HFFc6 (cell line): Measurements from ENCODE around the gene GATA5. TPM values are rescaled to one million over a fixed set of nuclear protein-coding genes. Genes with fewer than 3 reads are reported as not detected.

ENCODE experiments used
- DNase-seq: peaks from one replicate; pipeline ENCODE4 v3.0.0-alpha.2; 2018
- H3K27ac Mint-ChIP-seq: 2 replicates; pipeline ENCODE4 v1.8.0; 2020; ENCODE audit warnings: mild to moderate bottlenecking, mixed read lengths
- H3K27me3 Mint-ChIP-seq: 2 replicates; pipeline ENCODE4 v1.8.0; 2021; ENCODE audit warnings: mild to moderate bottlenecking, moderate library complexity, mixed read lengths; ENCODE audit not compliant: insufficient read depth
- H3K36me3 Mint-ChIP-seq: 2 replicates; pipeline ENCODE4 v1.8.0; 2021; ENCODE audit warnings: low read depth, mixed read lengths
- H3K4me1 Mint-ChIP-seq: 2 replicates; pipeline ENCODE4 v1.8.0; 2020; ENCODE audit warnings: low read depth, mixed read lengths
- H3K4me3 Mint-ChIP-seq: 2 replicates; pipeline ENCODE4 v1.8.0; 2020; ENCODE audit warnings: mild to moderate bottlenecking, moderate library complexity, mixed read lengths
- H3K9me3 Mint-ChIP-seq: 2 replicates; pipeline ENCODE4 v1.8.0; 2020; ENCODE audit warnings: mild to moderate bottlenecking, mixed read lengths
- CTCF ChIP-seq: fragments of 200-600 bp; sonication (generic); IDR thresholded peaks from 2 replicates; pipeline ENCODE4 v1.5.0; 2021; ENCODE audit warnings: antibody characterized with exemption, mild to moderate bottlenecking
- total RNA-seq, 6 experiments: library from RNA; stranded (reverse); fragmentation: NEBNext Ultra II Directional; extraction: Animal tissue kit (Norgen Biotek cat#: 25700); gene quantifications; 2 replicates in 1 of 6; 3 replicates in 5 of 6; pipeline ENCODE4 v1.2.3, GENCODE V29; 2021

GATA5 gene
- total RNA-seq, 6 experiments from 2014 or later, result not detected

- Mint-ChIP-seq H3K4me1 (no peaks in the 10 kb centered on the region), H3K27ac (no peak overlapping the region), H3K9me3 (no peaks in the 10 kb centered on the region), H3K4me3 (no peak overlapping the region), H3K36me3 (no peaks in the 10 kb centered on the region), H3K27me3 (peaks cover 57% of the 10 kb centered on the region)
- no peak for DNase-seq
- no peak for TF ChIP-seq CTCF
Observed at GRCh38 chr20:62473717-62474603, 1.8 kb downstream of the GATA5 start.

- H3K9me3 Mint-ChIP-seq, result no peaks in the 10 kb centered on the region
- no peaks in the 10 kb centered on the region for H3K36me3 Mint-ChIP-seq
- peaks cover 48% of the 10 kb centered on the region for H3K27me3 Mint-ChIP-seq
- H3K4me3 Mint-ChIP-seq, result no peak overlapping the region
- TF ChIP-seq CTCF, result no peak
- no peak overlapping the region for H3K27ac Mint-ChIP-seq
- no peaks in the 10 kb centered on the region for H3K4me1 Mint-ChIP-seq
- no peak for DNase-seq
Observed at GRCh38 chr20:62472941-62473585, 2.7 kb downstream of the GATA5 start.

- Mint-ChIP-seq H3K27me3 (peaks cover 41% of the 10 kb centered on the region), H3K36me3 (no peaks in the 10 kb centered on the region), H3K4me1 (no peaks in the 10 kb centered on the region), H3K27ac (no peak overlapping the region), H3K4me3 (no peak overlapping the region), H3K9me3 (no peaks in the 10 kb centered on the region)
- no peak for DNase-seq
- TF ChIP-seq CTCF, result no peak
Observed at GRCh38 chr20:62472138-62472940, 3.5 kb downstream of the GATA5 start.

GRCh38 chr20:62470459-62470858, 5.3 kb downstream of the GATA5 start:
- no peak overlapping the region for H3K4me3 Mint-ChIP-seq
- H3K27ac Mint-ChIP-seq, result no peak overlapping the region
- no peaks in the 10 kb centered on the region for H3K4me1 Mint-ChIP-seq

More at GRCh38 chr20:62470459-62470858, 5.3 kb downstream of the GATA5 start:
- peaks cover 36% of the 10 kb centered on the region for H3K27me3 Mint-ChIP-seq
- no peak for TF ChIP-seq CTCF
- DNase-seq, result no peak
- no peaks in the 10 kb centered on the region for H3K9me3 Mint-ChIP-seq
- no peaks in the 10 kb centered on the region for H3K36me3 Mint-ChIP-seq
